Medulla oblongata (tissue), 1 donor: ENCODE data around the gene LYSET.
"Not testable (repeated sequence)": the region's sequence is repeated elsewhere in the genome, so short reads cannot be mapped to it uniquely, and the experiment has no call there.

Experiments used
- DNase-seq: peaks from one replicate; pipeline ENCODE4 v3.0.0-alpha.2; 2015; ENCODE audit errors: extremely low spot score

The LYSET gene

GRCh38 chr14:93184391-93185348, at the start of gene LYSET, which contains the start of gene MOAP1:
Gene LYSET, plus strand, starts transcription at chr14:93185317. Its CDS starts 89 bp downstream, at chr14:93185406.
Gene MOAP1, minus strand, starts transcription at chr14:93184897. Its CDS starts 655 bp downstream, at chr14:93184242.
- DNase-seq: peak; percentile 89

- no peak for DNase-seq
These were observed 49.7 kb upstream of the LYSET start for GRCh38 chr14:93135399-93135798.

DNA sequence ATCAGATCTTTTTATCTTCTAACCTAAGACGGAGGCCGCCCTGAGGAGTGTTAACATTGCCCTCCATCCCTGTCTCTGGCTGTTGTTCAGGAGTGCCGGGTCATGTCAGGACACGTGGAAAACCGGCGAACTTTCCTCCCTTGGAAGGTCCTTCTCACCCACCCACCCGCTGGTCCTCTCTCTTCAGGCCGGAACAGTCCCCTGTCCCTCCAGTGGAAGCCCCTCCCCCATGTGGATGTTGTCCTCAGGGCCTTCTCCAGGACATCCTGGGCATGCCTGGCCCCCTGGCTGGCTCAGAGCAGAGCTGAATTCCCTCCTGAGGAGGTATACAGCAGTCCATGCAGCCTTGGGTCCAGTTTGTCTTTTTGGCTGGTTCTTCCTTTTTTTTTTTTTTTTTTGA, 49.1 kb upstream of the LYSET start:
- no peak for DNase-seq

DNA sequence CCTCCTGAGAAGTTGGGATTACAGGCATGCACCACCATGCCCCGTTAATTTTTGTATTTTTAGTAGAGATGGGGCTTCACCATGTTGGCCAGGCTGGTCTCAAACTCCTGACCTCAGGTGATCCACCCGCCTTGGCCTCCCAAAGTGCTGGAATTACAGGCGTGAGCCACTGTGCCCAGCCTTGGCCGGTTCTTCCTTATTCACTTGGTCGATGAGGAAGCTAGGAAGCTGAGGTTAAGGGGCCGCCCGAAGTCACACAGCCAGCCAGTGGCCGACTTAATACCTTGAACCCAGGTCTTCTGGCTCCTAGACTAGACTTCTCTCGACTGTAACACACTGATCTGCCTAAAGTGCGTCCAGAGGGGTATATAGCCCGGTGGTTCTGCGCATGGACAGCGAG, 48.6 kb upstream of the LYSET start:
- DNase-seq: not testable (repeated sequence)

DNA sequence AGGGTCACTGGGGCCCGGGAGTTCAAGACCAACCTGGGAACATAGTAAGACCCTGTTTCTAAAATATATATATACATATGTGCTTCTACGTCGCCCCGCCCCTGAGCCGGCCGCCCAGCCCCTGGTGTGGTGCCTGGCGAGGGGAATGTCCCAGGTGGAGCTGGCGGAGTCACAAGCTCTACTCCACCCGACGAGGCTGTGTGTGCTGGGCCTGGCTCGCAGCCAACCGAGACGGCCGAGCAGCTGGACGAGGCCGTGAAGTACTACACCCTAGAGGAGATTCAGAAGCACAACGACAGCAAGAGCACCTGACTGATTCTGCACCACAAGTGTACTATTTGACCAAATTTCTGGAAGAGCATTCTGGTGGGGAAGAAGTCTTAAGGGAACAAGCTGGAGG, 47.3 kb upstream of the LYSET start:
- DNase-seq: no peak

DNA sequence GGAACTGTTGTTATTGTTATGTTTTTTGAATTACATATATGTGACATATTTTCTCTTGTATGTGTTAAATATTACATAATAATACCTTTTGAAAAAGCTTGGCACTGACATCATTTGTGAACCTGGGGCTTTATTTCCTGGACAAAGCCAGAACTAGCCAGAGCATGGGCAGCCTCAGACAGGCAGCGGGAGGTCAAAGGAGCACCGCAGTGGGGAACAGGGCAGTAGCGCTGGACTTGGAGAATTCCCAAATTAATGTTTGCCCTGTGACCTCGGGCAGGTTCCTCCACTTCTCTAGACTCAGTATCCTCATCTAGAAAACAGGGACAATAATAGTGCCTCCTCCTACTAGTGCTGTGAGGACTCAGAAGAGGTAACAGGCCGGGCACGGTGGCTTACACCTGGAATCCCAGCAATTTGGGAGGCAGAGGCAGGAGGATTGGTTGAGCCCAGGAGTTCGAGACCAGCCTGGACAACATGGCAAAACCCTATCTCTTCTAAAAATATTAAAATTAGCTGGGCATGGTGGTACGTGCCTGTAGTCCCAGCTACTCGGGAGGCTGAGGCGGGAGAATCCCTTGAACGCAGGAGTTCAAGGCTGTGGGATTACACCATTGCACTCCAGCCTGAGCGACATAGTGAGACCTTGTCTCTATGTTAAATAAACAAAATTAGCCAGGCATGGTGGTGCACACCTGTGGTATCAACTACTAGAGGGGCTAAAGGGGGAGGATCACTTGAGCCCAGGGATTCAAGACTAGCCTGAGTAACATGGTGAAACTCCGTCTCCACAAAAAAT, 42.1 kb upstream of the LYSET start:
- DNase-seq: no peak

- no peak for DNase-seq
These were observed 39.0 kb upstream of the LYSET start for GRCh38 chr14:93146119-93146518.

- DNase-seq: no peak
These were observed 36.1 kb upstream of the LYSET start for GRCh38 chr14:93148979-93149378.

DNA sequence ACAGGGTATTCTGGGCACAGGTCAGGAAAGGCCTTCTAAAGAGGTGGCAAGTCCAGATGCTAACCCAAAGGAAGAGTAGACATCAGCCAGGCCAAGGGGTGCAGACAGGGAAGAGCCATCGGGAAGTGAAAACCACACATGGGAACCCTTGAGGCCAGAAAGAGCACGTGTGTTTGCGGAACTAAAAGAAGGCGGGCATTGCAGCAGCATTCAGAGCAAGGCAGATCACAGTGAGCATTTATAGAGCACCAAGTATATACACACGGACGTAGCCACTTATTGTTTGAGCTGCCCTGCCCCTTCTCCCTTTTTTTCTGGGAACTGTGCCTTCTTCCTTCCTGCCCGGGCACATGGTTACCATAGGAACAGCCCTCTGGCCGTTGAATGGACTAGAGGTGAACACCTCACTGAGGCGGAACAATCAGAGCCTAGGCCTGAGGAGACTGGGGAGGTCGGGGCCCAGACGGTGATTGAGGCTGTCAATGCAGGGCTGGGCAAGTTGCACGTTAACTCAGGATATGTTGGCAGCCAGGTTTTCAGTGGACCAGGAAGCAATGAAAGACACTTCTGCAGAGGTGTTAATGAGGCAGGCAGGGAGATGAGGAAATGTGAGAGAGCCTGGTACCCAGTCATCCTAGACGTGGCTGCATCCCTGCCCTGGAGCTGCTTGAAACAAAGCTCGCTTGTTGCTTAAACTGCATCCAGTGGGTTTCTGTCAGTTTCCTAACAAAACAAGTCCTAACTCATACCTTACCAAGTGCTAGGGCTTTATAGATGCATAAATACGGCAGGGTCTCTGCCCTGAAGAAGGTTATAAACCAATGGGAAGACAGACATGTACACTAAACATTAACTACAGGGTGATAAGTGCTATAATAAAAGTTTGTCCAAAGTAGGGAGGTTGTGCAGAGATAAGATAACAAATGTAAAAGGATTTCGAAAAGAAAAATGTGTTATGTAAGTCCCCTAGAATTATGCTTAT, 34.6 kb upstream of the LYSET start:
- DNase-seq: peak; percentile 61

DNA sequence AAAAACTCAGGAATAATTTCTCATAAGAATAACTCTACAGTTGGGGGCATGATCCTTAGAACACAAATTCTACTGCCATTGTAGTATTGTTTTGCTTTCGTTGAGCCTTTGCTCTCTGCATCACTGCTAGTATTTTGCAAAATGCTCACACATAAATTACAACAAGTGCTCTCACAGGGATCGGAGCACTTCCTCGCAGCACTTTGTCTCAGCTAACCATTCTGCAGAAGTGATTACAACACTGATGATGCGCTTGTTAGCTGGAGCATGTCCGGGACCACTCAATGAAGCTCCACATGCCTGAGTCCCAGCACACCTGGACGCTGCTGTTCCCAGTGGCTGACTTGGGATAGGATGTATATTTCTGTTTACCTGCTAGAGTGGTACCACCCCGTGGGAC, 32.0 kb upstream of the LYSET start:
- no peak for DNase-seq

DNA sequence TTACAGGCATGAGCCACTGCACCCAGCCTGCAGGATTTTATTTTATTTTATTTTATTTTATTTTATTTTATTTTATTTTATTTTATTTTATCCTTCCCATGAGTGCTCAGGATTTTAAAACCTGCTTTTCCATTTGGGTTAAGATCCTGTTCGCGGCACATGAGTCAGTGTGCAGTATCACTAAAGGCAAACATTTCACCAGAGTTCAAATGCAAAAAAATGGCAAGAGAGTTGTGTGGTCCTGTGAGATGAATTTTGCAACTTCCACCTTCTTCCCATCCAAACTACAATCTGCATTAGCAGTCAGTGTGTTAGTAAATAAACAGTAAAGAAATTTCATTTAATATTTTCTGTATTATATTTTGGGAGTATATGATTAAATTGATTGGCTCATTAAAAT, 29.4 kb upstream of the LYSET start:
- no peak for DNase-seq

DNA sequence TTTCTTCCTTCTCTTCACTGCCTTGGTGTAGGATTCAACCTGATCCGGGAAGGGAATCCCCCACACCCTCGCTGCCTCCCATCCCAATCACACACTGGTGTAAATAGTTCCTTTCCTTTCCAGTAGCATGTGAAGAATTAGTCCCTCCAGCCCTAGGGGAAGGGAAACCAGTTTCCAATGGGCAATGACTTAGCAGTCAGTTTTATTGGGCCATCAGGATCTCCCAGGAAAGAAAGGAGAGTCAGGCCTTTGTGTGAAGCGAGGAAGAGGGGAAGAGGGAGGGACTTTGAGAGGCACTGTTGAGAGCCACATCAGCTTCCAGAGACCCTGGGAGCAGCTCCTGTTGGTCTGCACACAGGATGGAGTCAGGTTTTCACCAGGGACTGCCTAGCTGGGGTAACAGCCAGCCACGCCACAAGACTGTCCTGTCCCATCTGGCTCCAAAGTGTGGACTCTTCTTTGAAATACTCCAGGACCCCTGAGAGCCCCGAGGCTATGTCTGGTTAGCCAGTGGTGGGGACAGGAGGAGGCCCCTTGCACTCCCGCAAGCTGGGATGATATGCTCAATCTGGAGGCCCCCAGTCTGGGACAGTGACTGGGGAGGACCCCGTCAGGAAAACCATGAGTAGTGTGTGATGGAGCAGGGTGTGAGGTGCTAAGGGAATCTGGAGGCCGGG, 28.3 kb upstream of the LYSET start:
- DNase-seq: no peak

GRCh38 chr14:93158349-93158748, 26.8 kb upstream of the LYSET start:
- not testable (repeated sequence) for DNase-seq

- not testable (repeated sequence) for DNase-seq
These were observed 25.3 kb upstream of the LYSET start for GRCh38 chr14:93159625-93160352.

DNA sequence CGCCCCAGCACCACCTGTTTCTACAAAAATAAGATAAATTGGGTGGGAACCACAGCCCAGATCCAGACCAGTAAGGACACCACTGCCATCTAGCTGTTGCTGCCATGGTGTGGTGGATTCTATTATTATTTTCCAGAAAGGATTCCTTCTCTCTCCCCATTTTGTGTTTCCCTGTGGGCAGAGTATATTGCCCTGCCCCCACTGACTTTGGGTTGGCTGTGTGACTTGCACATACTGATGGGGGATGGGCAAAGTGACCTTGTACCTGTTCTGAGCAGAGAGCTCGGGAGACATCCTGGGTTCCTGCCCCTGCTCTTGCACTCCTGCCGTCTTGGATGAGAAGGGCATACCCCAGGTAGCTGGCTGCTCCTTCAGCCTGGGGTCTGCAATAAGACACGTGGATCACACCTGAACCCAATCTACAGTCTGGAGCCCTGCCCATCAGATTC, 24.7 kb upstream of the LYSET start:
- no peak for DNase-seq

GRCh38 chr14:93161411-93161940, 23.6 kb upstream of the LYSET start:
- no peak for DNase-seq

DNA sequence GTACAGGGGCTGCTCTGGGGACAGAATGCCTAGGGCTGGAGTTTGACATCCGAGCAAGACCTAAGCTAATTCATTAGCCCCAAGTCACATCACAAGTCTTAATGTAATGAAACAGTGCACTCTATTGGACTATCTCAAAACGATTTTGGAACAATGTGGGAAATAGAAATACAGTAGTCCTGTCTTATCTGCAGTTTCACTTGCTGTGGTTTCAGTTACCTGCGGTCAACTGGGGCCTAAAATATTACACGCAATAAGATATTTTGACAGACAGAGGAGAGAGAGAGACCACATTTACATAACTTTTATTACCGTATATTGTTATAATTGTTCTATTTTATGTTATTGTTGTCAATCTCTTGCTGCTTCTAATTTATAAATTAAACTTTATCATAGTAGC, 21.6 kb upstream of the LYSET start:
- DNase-seq: no peak

GRCh38 chr14:93165271-93166265, 19.5 kb upstream of the LYSET start:
- DNase-seq: not testable (repeated sequence)
